HG03135 (cell line): ENCODE data around the gene EFNB2.

Experiments
- ATAC-seq: cut with Tn5 transposase; IDR thresholded peaks from one replicate; pipeline ENCODE4 v1.9.1; 2021; ENCODE audit warnings: mild to moderate bottlenecking, moderate library complexity; ENCODE audit not compliant: unreplicated experiment

EFNB2 gene

GRCh38 chr13:106503730-106504453 lies 31.6 kb downstream of the EFNB2 start:
- ATAC-seq: no peak

GRCh38 chr13:106503272-106503671 lies 32.2 kb downstream of the EFNB2 start:
- no peak for ATAC-seq

GRCh38 chr13:106500445-106500844 lies 35.0 kb downstream of the EFNB2 start:
- ATAC-seq: no peak

GRCh38 chr13:106499896-106500295 lies 35.6 kb downstream of the EFNB2 start:
- ATAC-seq: peak; percentile 51

- no peak for ATAC-seq
These were observed 36.3 kb downstream of the EFNB2 start for GRCh38 chr13:106499113-106499512.

- ATAC-seq: no peak
These were observed 36.9 kb downstream of the EFNB2 start for GRCh38 chr13:106498571-106498970.

GRCh38 chr13:106498158-106498557 lies 37.3 kb downstream of the EFNB2 start:
- ATAC-seq: no peak

- ATAC-seq: no peak
These were observed 38.4 kb downstream of the EFNB2 start for GRCh38 chr13:106497079-106497478.

- no peak for ATAC-seq
These were observed 39.1 kb downstream of the EFNB2 start for GRCh38 chr13:106496072-106496997.

GRCh38 chr13:106494936-106495335 lies 40.5 kb downstream of the EFNB2 start:
- ATAC-seq: no peak

GRCh38 chr13:106494506-106494905 lies 41.0 kb downstream of the EFNB2 start:
- no peak for ATAC-seq

- ATAC-seq: peak; percentile 82
These were observed 41.8 kb downstream of the EFNB2 start for GRCh38 chr13:106493533-106494220.

- ATAC-seq: no peak
These were observed 42.6 kb downstream of the EFNB2 start for GRCh38 chr13:106492588-106493475.

GRCh38 chr13:106491928-106492587 lies 43.4 kb downstream of the EFNB2 start:
- no peak for ATAC-seq

GRCh38 chr13:106491463-106491862 lies 44.0 kb downstream of the EFNB2 start:
- ATAC-seq: no peak

GRCh38 chr13:106490569-106491321 lies 44.7 kb downstream of the EFNB2 start:
- ATAC-seq: no peak

GRCh38 chr13:106489849-106490568 lies 45.5 kb downstream of the EFNB2 start:
- no peak for ATAC-seq

- ATAC-seq: no peak
These were observed 46.8 kb downstream of the EFNB2 start for GRCh38 chr13:106488686-106489085.

GRCh38 chr13:106488076-106488475 lies 47.4 kb downstream of the EFNB2 start:
- no peak for ATAC-seq
